WTC11 (cell line): Measurements from ENCODE around the gene LDHD. TPM values are rescaled to one million over a fixed set of nuclear protein-coding genes. Genes with fewer than 3 reads are reported as not detected.
A peak's percentile ranks its signal among the peaks of the same experiment; 100 is the strongest.

Experiments used
- ATAC-seq: fragments of 200-7000 bp; cut with Tn5 transposase; 2 replicates; pipeline ENCODE4 v1.10.0; 2021; ENCODE audit warnings: mild to moderate bottlenecking, moderate library complexity
- CTCF ChIA-PET: fragments of 300-600 bp; sonication (Branson Sonifier 250); formaldehyde crosslinking; loops from one replicate; lab custom pipeline; 2021; ENCODE audit warnings: antibody characterized with exemption; lab: Charles Lee
- POLR2A ChIA-PET: fragments of 350-600 bp; sonication (Branson Sonifier 250); formaldehyde crosslinking; loops from one replicate; lab custom pipeline; 2021; ENCODE audit warnings: antibody characterized with exemption; lab: Charles Lee
- DNase-seq: peaks from one replicate; pipeline ENCODE4 v3.0.0; 2021; ENCODE audit warnings: low spot score
- H3K27ac Mint-ChIP-seq: 2 replicates; pipeline ENCODE4 v1.8.0; 2021; ENCODE audit warnings: mixed read lengths
- H3K27me3 Mint-ChIP-seq: 2 replicates; pipeline ENCODE4 v1.8.0; 2021; ENCODE audit warnings: low read depth, mild to moderate bottlenecking, moderate library complexity, mixed read lengths
- H3K36me3 Mint-ChIP-seq: 2 replicates; pipeline ENCODE4 v1.8.0; 2021; ENCODE audit warnings: mixed read lengths
- H3K4me1 Mint-ChIP-seq: 2 replicates; pipeline ENCODE4 v1.8.0; 2022; ENCODE audit warnings: mixed read lengths
- H3K4me3 Mint-ChIP-seq: 2 replicates; pipeline ENCODE4 v1.8.0; 2021; ENCODE audit warnings: mild to moderate bottlenecking, moderate library complexity, mixed read lengths
- H3K9me3 Mint-ChIP-seq: 2 replicates; pipeline ENCODE4 v1.8.0; 2021; ENCODE audit warnings: mixed read lengths
- ATF2 ChIP-seq: sonication (generic); formaldehyde crosslinking; IDR thresholded peaks from 2 replicates; pipeline ENCODE4 v1.8.1; 2022; ENCODE audit warnings: low read depth, missing genetic modification reagents, borderline replicate concordance
- CBFB ChIP-seq: sonication (generic); formaldehyde crosslinking; IDR thresholded peaks from 2 replicates; pipeline ENCODE4 v1.8.1; 2022; ENCODE audit warnings: mild to moderate bottlenecking, low read depth, missing genetic modification reagents
- CREM ChIP-seq: sonication (generic); formaldehyde crosslinking; IDR thresholded peaks from 2 replicates; pipeline ENCODE4 v1.8.1; 2022; ENCODE audit warnings: mild to moderate bottlenecking, missing genetic modification reagents, moderate library complexity
- E2F5 ChIP-seq: sonication (generic); formaldehyde crosslinking; IDR thresholded peaks from 2 replicates; pipeline ENCODE4 v1.8.1; 2022; ENCODE audit warnings: mild to moderate bottlenecking, moderate library complexity, missing genetic modification reagents
- ESRRA ChIP-seq: sonication (generic); formaldehyde crosslinking; IDR thresholded peaks from 2 replicates; pipeline ENCODE4 v1.8.1; 2022; ENCODE audit warnings: mild to moderate bottlenecking, missing genetic modification reagents, borderline replicate concordance
- FOXP1 ChIP-seq: sonication (generic); formaldehyde crosslinking; IDR thresholded peaks from 2 replicates; pipeline ENCODE4 v1.8.0; 2022; ENCODE audit warnings: missing genetic modification reagents, mild to moderate bottlenecking, moderate library complexity, borderline replicate concordance
- RELA ChIP-seq: sonication (generic); formaldehyde crosslinking; IDR thresholded peaks from 2 replicates; pipeline ENCODE4 v1.8.1; 2022; ENCODE audit warnings: missing genetic modification reagents, mild to moderate bottlenecking, borderline replicate concordance
- SP1 ChIP-seq: sonication (generic); formaldehyde crosslinking; conservative IDR thresholded peaks from 2 replicates; pipeline ENCODE4 v1.8.1; 2022; ENCODE audit warnings: missing genetic modification reagents
- TEAD1 ChIP-seq: sonication (generic); formaldehyde crosslinking; IDR thresholded peaks from 2 replicates; pipeline ENCODE4 v1.8.0; 2022; ENCODE audit warnings: mild to moderate bottlenecking, missing genetic modification reagents
- ZNF219 ChIP-seq: sonication (generic); formaldehyde crosslinking; IDR thresholded peaks from 2 replicates; pipeline ENCODE4 v1.8.0; 2023; ENCODE audit warnings: missing genetic modification reagents, mild to moderate bottlenecking, borderline replicate concordance
- ZNF232 ChIP-seq: sonication (generic); formaldehyde crosslinking; IDR thresholded peaks from 2 replicates; pipeline ENCODE4 v1.8.0; 2022; ENCODE audit warnings: mild to moderate bottlenecking, missing genetic modification reagents
- ZNF416 ChIP-seq: fragments of 250-450 bp; sonication (Bioruptor Pico); IDR thresholded peaks from 2 replicates; pipeline ENCODE4 v1.9.0; 2021; ENCODE audit warnings: mild to moderate bottlenecking, inconsistent platforms
- ZNF532 ChIP-seq: fragments of 250-450 bp; sonication (Bioruptor Pico); IDR thresholded peaks from 2 replicates; pipeline ENCODE4 v1.9.0; 2021; ENCODE audit warnings: mild to moderate bottlenecking, borderline replicate concordance
- total RNA-seq: library from RNA; stranded (reverse); gene quantifications from 3 replicates; pipeline ENCODE4 v1.2.3, GENCODE V29; 2021
- TF ChIP-seq, protein P1 (sequence below): fragments of 250-450 bp; sonication (Bioruptor Pico); IDR thresholded peaks from 2 replicates; pipeline ENCODE4 v1.8.0; 2021; ENCODE audit warnings: mild to moderate bottlenecking
- TF ChIP-seq, protein P2 (sequence below): sonication (generic); formaldehyde crosslinking; IDR thresholded peaks from 2 replicates; pipeline ENCODE4 v1.8.0; 2022; ENCODE audit warnings: mild to moderate bottlenecking, missing genetic modification reagents
- TF ChIP-seq, protein P3 (sequence below): sonication (generic); formaldehyde crosslinking; IDR thresholded peaks from 2 replicates; pipeline ENCODE4 v1.8.0; 2023; ENCODE audit warnings: missing genetic modification reagents

The LDHD gene
- total RNA-seq, 1 experiment from 2014 or later, result 12.3 TPM

DNA sequence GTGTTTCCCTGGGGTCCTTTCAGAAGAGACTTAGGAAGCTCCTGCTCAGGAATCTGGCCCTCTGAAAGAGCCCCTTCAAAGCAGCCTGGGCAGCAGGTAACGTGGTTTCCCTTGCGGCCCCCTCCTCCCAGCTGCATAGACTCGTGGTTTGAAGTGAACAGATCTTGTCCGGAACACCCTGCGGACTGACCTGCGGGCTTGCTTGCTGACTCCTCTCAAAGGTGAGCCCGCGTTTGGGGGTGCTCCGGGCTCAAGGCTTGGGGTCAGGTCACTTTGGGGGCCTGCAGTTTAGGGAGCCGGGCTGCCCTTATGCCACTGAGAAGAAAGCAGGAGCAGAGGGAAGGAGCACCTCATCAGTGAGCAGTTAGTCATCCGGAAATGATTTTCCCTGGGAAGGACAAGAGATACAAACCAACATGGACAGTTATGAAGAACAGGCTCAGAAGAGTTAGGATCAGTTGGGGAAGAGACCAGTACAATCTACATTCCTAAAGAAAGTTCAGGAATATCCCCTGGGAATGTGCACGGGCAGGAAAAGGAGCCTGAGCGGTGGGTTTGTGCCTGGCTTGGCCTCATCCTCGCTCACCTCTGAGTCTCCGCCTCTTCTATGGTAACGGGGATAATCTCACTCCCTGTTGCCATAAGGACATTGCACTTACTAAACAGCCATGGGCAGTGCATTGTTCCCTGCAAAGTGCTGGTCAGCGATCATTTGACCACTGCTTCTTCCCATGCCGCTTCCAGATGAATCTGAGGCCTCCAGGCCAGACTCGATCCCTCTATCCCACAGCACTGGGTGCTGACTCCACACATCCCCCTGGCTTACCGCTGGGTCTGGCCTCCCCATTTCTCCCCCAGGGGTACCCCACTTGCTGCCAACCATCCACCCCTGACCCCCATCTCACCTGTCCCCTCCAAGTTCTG, 10.0 kb downstream of the LDHD start (continued):
- TF ChIP-seq ATF2 (CRISPR knock-in tag) (no peak), SP1 (CRISPR knock-in tag) (no peak), CREM (CRISPR knock-in tag) (no peak), TEAD1 (CRISPR knock-in tag) (no peak), RELA (no peak)
- TF ChIP-seq, protein P1, sequence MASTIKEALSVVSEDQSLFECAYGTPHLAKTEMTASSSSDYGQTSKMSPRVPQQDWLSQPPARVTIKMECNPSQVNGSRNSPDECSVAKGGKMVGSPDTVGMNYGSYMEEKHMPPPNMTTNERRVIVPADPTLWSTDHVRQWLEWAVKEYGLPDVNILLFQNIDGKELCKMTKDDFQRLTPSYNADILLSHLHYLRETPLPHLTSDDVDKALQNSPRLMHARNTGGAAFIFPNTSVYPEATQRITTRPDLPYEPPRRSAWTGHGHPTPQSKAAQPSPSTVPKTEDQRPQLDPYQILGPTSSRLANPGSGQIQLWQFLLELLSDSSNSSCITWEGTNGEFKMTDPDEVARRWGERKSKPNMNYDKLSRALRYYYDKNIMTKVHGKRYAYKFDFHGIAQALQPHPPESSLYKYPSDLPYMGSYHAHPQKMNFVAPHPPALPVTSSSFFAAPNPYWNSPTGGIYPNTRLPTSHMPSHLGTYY (CRISPR knock-in tag), result no peak
- TF ChIP-seq, protein P2, sequence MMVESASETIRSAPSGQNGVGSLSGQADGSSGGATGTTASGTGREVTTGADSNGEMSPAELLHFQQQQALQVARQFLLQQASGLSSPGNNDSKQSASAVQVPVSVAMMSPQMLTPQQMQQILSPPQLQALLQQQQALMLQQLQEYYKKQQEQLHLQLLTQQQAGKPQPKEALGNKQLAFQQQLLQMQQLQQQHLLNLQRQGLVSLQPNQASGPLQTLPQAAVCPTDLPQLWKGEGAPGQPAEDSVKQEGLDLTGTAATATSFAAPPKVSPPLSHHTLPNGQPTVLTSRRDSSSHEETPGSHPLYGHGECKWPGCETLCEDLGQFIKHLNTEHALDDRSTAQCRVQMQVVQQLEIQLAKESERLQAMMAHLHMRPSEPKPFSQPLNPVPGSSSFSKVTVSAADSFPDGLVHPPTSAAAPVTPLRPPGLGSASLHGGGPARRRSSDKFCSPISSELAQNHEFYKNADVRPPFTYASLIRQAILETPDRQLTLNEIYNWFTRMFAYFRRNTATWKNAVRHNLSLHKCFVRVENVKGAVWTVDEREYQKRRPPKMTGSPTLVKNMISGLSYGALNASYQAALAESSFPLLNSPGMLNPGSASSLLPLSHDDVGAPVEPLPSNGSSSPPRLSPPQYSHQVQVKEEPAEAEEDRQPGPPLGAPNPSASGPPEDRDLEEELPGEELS (CRISPR knock-in tag), result no peak
- TF ChIP-seq, protein P3, sequence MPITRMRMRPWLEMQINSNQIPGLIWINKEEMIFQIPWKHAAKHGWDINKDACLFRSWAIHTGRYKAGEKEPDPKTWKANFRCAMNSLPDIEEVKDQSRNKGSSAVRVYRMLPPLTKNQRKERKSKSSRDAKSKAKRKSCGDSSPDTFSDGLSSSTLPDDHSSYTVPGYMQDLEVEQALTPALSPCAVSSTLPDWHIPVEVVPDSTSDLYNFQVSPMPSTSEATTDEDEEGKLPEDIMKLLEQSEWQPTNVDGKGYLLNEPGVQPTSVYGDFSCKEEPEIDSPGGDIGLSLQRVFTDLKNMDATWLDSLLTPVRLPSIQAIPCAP, result no peak
- TF ChIP-seq, all 79 proteins: peak for 0

GRCh38 chr16:75105306-75106061, 11.1 kb downstream of the LDHD start:
- ChIA-PET POLR2A (no interaction called here), CTCF (interaction anchor here (1.0 to 1.5 kb wide), 3 partner anchors 9 to 243 kb away, joined by 3 to 5 read pairs (median 4); partner anchors contain the start of gene ZNRF1)
- Mint-ChIP-seq H3K27me3 (no peaks in the 10 kb centered on the region), H3K9me3 (peaks cover 6% of the 10 kb centered on the region), H3K4me1 (peaks cover 28% of the 10 kb centered on the region), H3K27ac (peak overlapping the region; percentile 70), H3K4me3 (no peak overlapping the region), H3K36me3 (peaks cover 9% of the 10 kb centered on the region)
- no peak for ATAC-seq
- no peak for DNase-seq
- TF ChIP-seq ESRRA (CRISPR knock-in tag), result no peak

DNA sequence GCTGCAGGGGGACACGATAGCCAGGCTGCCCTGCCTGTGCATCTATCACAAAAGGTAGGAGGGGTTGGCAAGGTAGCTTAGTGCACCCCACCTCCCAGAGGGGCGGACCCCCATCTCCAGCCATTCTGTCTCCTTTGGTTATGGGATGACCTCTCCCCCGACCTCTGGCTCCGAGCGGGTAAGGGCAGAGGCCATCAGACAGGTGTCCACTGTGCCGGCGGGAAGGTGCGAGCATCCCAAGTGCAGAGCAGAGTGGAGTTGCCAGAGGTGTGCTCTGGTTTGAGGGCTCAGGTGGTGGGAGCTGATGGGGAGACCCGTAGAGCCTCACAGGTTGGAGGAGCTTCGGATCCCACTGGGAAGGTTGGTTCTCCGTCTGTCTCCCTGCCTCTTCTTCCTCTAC, 11.7 kb downstream of the LDHD start:
- H3K4me3 Mint-ChIP-seq, result no peak overlapping the region
- no peak for DNase-seq
- TF ChIP-seq FOXP1 (CRISPR knock-in tag) (no peak), CREM (CRISPR knock-in tag) (no peak), ZNF232 (CRISPR knock-in tag) (no peak), ZNF416 (no peak)
- TF ChIP-seq, all 79 proteins: peak for 0
- peaks cover 6% of the 10 kb centered on the region for H3K9me3 Mint-ChIP-seq
- peaks cover 9% of the 10 kb centered on the region for H3K36me3 Mint-ChIP-seq
- ATAC-seq, result no peak
- H3K27me3 Mint-ChIP-seq, result no peaks in the 10 kb centered on the region
- H3K27ac Mint-ChIP-seq, result 0 out of 2 replicates have a peak overlapping the region, but pooled peaks have one; percentile 70
- ChIA-PET POLR2A (no interaction called here), CTCF (interaction anchor here (1.0 to 1.5 kb wide), 3 partner anchors 8 to 242 kb away, joined by 3 to 5 read pairs (median 4); partner anchors contain the start of gene ZNRF1)
- peaks cover 28% of the 10 kb centered on the region for H3K4me1 Mint-ChIP-seq

DNA sequence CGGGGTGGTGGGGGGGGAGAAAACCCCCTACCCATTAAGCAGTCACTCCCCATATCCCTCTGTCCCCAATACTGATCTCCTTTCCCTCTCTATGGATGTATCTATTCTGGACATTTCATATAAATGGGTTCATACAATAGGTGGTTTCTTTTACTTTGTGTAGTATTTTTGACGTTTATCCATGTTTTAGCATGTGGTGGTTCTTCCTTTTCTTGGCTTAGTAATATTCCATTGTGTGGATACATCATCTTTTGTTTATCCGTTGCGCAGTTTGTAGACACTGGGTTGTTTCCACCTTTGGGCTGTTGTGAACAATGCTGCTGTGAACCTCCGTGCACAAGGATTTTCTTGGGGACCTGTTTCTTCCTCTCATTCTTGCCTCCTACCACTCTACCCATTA, 12.6 kb downstream of the LDHD start:
- ChIA-PET CTCF (no interaction called here), POLR2A (no interaction called here)
- DNase-seq (no peak), ATAC-seq (no peak)
- no peaks in the 10 kb centered on the region for H3K27me3 Mint-ChIP-seq
- peaks cover 6% of the 10 kb centered on the region for H3K9me3 Mint-ChIP-seq
- peaks cover 9% of the 10 kb centered on the region for H3K36me3 Mint-ChIP-seq
- H3K4me1 Mint-ChIP-seq, result peaks cover 28% of the 10 kb centered on the region
- no peak overlapping the region for H3K27ac Mint-ChIP-seq
- no peak overlapping the region for H3K4me3 Mint-ChIP-seq
- TF ChIP-seq CBFB, result no peak
- no peak for TF ChIP-seq ZNF219 (CRISPR knock-in tag)
- no peak for TF ChIP-seq E2F5 (CRISPR knock-in tag)
- TF ChIP-seq RELA, result no peak
- TF ChIP-seq ZNF532 (CRISPR knock-in tag), result no peak
